HG02852 (cell line): Measurements from ENCODE around the gene VCX2.
"Not testable (repeated sequence)": the region's sequence is repeated elsewhere in the genome, so short reads cannot be mapped to it uniquely, and the experiment has no call there.

ENCODE experiments used
- ATAC-seq: cut with Tn5 transposase; IDR thresholded peaks from one replicate; pipeline ENCODE4 v1.9.1; 2021; ENCODE audit warnings: mild to moderate bottlenecking, moderate library complexity; ENCODE audit not compliant: unreplicated experiment

Gene VCX2

DNA sequence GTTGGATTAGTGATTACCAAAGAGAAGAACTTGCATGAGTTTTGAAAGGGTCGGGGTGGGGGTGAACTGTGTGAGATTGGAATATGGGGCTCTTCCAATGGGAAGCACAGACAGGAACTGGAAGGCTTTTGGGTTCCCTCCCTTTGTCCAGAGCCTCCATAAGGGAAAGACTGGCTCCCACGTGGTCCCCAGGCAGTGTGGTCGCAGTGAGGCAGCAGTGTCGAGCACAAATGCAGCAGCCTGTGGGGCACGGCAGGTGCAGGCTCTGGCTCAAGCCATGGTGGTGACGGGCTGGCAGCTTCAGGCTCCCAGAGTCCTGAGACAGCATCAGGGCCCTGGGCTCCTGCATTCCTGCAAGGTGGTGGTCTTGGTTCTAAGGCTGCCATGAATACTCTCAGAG, 45.5 kb downstream of the VCX2 start:
- no peak for ATAC-seq

DNA sequence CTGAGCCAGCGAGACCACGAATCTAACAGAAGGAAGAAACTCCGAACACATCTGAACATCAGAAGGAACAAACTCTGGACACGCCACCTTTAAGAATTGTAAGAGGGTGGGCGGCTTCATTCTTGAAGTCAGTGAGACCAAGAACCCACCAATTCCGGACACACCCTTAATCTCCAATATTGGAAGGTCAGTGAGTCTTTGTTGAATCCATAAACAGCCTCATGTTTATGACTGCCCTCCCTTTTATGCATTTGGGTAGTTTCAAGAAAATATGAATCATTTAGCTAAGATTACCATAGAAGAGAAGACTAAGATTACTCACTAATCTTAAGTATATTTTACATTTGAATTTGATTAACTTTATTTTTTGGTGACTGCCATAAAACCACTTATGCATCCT, 48.5 kb downstream of the VCX2 start:
- ATAC-seq: no peak

DNA sequence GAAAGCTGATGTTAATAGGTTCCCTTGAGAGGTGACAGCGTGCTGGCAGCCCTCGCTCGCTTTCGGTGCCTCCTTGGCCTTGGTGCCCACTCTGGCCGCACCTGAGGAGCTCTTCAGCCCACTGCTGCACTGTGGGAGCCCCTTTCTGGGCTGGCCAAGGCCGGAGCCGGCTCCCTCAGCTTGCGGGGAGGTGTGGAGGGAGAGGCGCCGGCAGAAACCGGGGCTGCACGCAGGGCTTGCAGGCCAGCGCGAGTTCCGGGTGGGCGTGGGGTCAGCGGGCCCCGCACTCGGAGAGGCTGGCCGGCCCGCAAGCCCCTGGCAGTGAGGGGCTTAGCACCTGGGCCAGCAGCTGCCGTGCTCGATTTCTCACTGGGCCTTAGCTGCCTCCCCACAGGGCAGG, 49.7 kb downstream of the VCX2 start:
- ATAC-seq: not testable (repeated sequence)
